ENCODE data around the gene FYN. TPM values are rescaled to one million over a fixed set of nuclear protein-coding genes. Genes with fewer than 3 reads are reported as not detected.

The FYN gene
- total RNA-seq, 1 experiment from 2014 or later: 34.3 TPM

DNA sequence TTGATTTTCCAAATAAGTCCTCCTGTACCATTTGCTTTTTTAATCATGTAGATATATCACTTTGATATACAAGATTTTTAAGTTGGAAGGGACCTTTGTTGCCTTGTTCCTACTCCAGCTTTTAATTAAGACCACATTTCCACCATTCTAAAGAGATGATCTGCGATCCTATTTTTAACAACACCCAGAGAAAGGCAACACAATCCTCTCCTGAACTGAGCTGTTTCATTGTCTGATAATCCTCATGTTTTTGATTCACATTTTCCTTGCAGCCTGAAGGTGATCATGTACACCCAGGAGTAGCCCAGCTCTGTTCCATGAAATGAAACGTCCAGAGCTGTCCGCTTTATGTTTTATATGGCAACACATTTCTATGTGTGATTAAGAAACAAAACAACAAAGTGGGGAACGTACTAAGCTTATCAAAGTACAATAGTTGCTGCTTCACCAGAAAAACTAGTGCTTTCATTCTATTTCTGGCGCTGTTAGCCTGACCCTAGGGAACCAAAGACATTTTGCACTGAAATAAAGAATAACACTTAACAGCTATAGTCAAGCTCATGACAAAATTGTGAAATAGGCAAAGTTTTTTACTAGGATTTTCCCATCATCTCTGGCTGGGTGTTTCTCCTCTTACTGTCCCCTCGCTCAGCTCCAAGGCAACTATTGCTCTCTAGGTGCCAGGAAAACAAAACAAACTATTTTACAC is 245.0 kb downstream of the FYN start:
- H3K27ac ChIP-seq (ENCODE audit: low read depth, low read length, poor library complexity, severe bottlenecking): no peak overlapping the region
- no peak overlapping the region for H3K4me3 ChIP-seq (ENCODE audit: low read depth, low read length, poor library complexity, severe bottlenecking)
- H3K36me3 ChIP-seq (ENCODE audit: insufficient read depth, low read length, poor library complexity, severe bottlenecking): no peaks in the 10 kb centered on the region
- CTCF ChIA-PET: no interaction called here
- no peaks in the 10 kb centered on the region for H3K9me3 ChIP-seq (ENCODE audit: low read depth, low read length, poor library complexity, severe bottlenecking)
- H3K27me3 ChIP-seq (replicated peaks; ENCODE audit: insufficient read depth, low read depth, low read length, poor library complexity): no peaks in the 10 kb centered on the region
- BruUV-seq (replicated peaks): no TSS peak
- intact Hi-C loops (cut with micrococcal nuclease; ENCODE audit: unreplicated experiment): no loop called here
- POLR2A ChIA-PET (ENCODE audit: low non-redundant PET): no interaction called here
- peaks cover 19% of the 10 kb centered on the region for H3K4me1 ChIP-seq (ENCODE audit: insufficient read depth, low read length, poor library complexity, severe bottlenecking)
- no peak for DNase-seq (ENCODE audit: low spot score)
- no peak for TF ChIP-seq EZH2 (IDR thresholded peaks at IDR 0.05; ENCODE audit: borderline replicate concordance, low read depth, low read length, poor library complexity, severe bottlenecking)
- TF ChIP-seq, protein P1, sequence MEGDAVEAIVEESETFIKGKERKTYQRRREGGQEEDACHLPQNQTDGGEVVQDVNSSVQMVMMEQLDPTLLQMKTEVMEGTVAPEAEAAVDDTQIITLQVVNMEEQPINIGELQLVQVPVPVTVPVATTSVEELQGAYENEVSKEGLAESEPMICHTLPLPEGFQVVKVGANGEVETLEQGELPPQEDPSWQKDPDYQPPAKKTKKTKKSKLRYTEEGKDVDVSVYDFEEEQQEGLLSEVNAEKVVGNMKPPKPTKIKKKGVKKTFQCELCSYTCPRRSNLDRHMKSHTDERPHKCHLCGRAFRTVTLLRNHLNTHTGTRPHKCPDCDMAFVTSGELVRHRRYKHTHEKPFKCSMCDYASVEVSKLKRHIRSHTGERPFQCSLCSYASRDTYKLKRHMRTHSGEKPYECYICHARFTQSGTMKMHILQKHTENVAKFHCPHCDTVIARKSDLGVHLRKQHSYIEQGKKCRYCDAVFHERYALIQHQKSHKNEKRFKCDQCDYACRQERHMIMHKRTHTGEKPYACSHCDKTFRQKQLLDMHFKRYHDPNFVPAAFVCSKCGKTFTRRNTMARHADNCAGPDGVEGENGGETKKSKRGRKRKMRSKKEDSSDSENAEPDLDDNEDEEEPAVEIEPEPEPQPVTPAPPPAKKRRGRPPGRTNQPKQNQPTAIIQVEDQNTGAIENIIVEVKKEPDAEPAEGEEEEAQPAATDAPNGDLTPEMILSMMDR (conservative IDR thresholded peaks at IDR 0.05; ENCODE audit: low read depth, low read length): no peak

DNA sequence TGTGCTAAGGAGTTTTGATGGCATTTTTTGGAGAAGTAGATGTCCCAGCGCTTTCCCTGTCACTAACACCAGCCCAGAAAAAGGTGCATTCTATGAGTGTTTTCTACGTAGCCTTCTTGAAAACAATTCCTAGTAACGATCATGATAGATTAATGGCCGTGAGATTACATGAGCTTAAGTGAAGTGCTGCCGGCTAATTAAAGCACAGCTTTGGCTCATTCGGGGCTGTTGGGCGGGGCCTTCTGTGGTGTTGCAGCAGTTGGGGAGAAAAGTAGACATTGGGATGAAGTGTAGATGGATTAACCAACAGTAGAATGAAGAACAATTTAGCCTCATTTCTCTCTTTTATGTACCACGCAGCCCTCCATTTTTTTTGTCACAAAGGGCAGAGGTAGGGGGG is 246.8 kb downstream of the FYN start:
- TF ChIP-seq, protein P1 (conservative IDR thresholded peaks at IDR 0.05; ENCODE audit: low read depth, low read length): no peak
- no peak for TF ChIP-seq EZH2 (IDR thresholded peaks at IDR 0.05; ENCODE audit: borderline replicate concordance, low read depth, low read length, poor library complexity, severe bottlenecking)
- no TSS peak for BruUV-seq (replicated peaks)
- Histone ChIP-seq H3K36me3 (ENCODE audit: insufficient read depth, low read length, poor library complexity, severe bottlenecking) (no peaks in the 10 kb centered on the region), H3K4me1 (ENCODE audit: insufficient read depth, low read length, poor library complexity, severe bottlenecking) (peaks cover 11% of the 10 kb centered on the region), H3K4me3 (ENCODE audit: low read depth, low read length, poor library complexity, severe bottlenecking) (no peak overlapping the region), H3K27ac (ENCODE audit: low read depth, low read length, poor library complexity, severe bottlenecking) (no peak overlapping the region), H3K27me3 (replicated peaks; ENCODE audit: insufficient read depth, low read depth, low read length, poor library complexity) (no peaks in the 10 kb centered on the region), H3K9me3 (ENCODE audit: low read depth, low read length, poor library complexity, severe bottlenecking) (no peaks in the 10 kb centered on the region)
- ChIA-PET CTCF (no interaction called here), POLR2A (ENCODE audit: low non-redundant PET) (no interaction called here)
- no peak for DNase-seq (ENCODE audit: low spot score)
- intact Hi-C loops (cut with micrococcal nuclease; ENCODE audit: unreplicated experiment): no loop called here

DNA sequence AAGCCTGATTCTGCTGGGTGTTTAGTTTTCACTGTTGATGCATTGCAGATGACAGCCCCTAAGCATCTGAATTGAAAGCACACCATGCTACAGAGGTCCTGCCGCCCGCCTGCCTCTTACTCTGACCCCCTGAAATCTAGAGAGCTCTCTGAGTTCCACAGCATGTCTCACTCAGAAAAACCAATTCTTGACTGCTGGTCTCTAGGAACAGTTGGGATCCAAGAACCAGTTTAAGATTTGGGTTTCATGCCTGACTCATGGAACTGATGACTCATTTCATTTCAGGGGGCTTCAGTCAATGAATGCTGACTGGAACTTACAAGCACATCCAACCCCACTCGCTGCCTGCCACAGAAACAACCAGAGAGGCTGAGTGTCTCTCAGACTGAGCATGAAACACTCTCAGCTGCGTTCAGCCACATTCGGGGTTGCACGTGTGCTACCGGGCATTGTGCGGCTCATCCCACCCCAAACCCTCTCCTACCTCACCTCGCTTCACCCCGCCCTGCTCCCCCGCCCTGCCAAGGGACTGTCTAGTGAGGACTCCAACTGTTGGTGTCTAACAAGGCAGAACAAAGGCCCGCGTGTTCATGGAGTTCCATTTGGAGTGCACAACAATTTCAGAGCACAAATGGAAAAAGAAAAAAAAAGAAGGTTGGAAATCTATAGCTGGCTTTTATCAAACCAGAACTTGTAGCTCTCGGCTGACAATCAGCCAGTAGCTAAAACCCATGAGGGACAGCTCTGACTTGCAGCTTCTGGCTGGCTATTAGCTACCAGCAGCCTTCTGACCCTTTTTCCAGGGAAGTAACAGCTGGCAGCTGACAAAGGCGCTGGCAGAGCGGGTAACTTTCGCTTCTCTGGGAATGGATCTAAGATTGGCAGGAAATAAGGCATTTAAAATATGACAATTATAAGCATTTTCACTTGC is 247.5 kb downstream of the FYN start:
- BruUV-seq (replicated peaks): no TSS peak
- ChIA-PET CTCF (interaction anchor here (1.4 kb wide), 1 partner anchor 147 kb away, joined by 4 read pairs; no protein-coding TSS in a partner anchor), POLR2A (ENCODE audit: low non-redundant PET) (interaction anchor here (0.6 kb wide), 1 partner anchor 369 kb away, joined by 3 read pairs; no protein-coding TSS in a partner anchor)
- no peak for TF ChIP-seq EZH2 (IDR thresholded peaks at IDR 0.05; ENCODE audit: borderline replicate concordance, low read depth, low read length, poor library complexity, severe bottlenecking)
- TF ChIP-seq, protein P1 (conservative IDR thresholded peaks at IDR 0.05; ENCODE audit: low read depth, low read length): no peak
- Histone ChIP-seq H3K36me3 (ENCODE audit: insufficient read depth, low read length, poor library complexity, severe bottlenecking) (no peaks in the 10 kb centered on the region), H3K4me3 (ENCODE audit: low read depth, low read length, poor library complexity, severe bottlenecking) (no peak overlapping the region), H3K27ac (ENCODE audit: low read depth, low read length, poor library complexity, severe bottlenecking) (no peak overlapping the region), H3K9me3 (ENCODE audit: low read depth, low read length, poor library complexity, severe bottlenecking) (no peaks in the 10 kb centered on the region), H3K4me1 (ENCODE audit: insufficient read depth, low read length, poor library complexity, severe bottlenecking) (peaks cover 11% of the 10 kb centered on the region), H3K27me3 (replicated peaks; ENCODE audit: insufficient read depth, low read depth, low read length, poor library complexity) (no peaks in the 10 kb centered on the region)
- intact Hi-C loops (cut with micrococcal nuclease; ENCODE audit: unreplicated experiment): no loop called here
- DNase-seq (ENCODE audit: low spot score): no peak
